OCI-LY7 (cell line): ENCODE measurements around the gene TMEM238. TPM values are rescaled to one million over a fixed set of nuclear protein-coding genes. Genes with fewer than 3 reads are reported as not detected.
"Not testable (repeated sequence)": the region's sequence is repeated elsewhere in the genome, so short reads cannot be mapped to it uniquely, and the experiment has no call there.

ENCODE experiments used
- BruUV-seq: library from RNA; stranded (reverse); fragments of 400-500 nt; replicated peaks from 2 replicates; lab custom pipeline; 2021; lab: Mats Ljungman, UMichigan
- CTCF ChIA-PET: fragments of 300-600 bp; sonication (Branson Sonifier 250); formaldehyde crosslinking; loops from one replicate; lab custom pipeline; 2022; ENCODE audit warnings: antibody characterized with exemption; ENCODE audit not compliant: unreplicated experiment; lab: Charles Lee
- POLR2A ChIA-PET: fragments of 300-600 bp; sonication (Branson Sonifier 250); formaldehyde crosslinking; loops from one replicate; lab custom pipeline; 2022; ENCODE audit warnings: antibody characterized with exemption; lab: Charles Lee
- DNase-seq: peaks from one replicate; pipeline ENCODE4 v3.0.0-alpha.2; 2015; ENCODE audit warnings: low spot score
- H2AFZ ChIP-seq: fragments of 200-600 bp; sonication (generic), shearing (Covaris generic); 2 replicates; pipeline ENCODE4 v1.6.1; 2014; ENCODE audit warnings: mild to moderate bottlenecking, antibody characterized with exemption, low read length, moderate library complexity
- H3K27ac ChIP-seq: fragments of 200-600 bp; sonication (generic); 2 replicates; pipeline ENCODE4 v1.5.1; 2014; ENCODE audit warnings: mixed run types, low read depth, mild to moderate bottlenecking, moderate library complexity, low read length, inconsistent platforms; ENCODE audit not compliant: poor library complexity, severe bottlenecking
- H3K36me3 ChIP-seq: fragments of 200-600 bp; sonication (generic); 2 replicates; pipeline ENCODE4 v1.6.1; 2014; ENCODE audit warnings: mild to moderate bottlenecking, antibody characterized with exemption, low read length, moderate library complexity, mixed read lengths; ENCODE audit not compliant: insufficient read depth
- H3K4me1 ChIP-seq: fragments of 200-600 bp; sonication (generic); 2 replicates; pipeline ENCODE4 v1.5.1; 2014; ENCODE audit warnings: mild to moderate bottlenecking, low read length; ENCODE audit not compliant: insufficient read depth, poor library complexity, severe bottlenecking
- H3K4me2 ChIP-seq: fragments of 200-600 bp; sonication (generic); 2 replicates; pipeline ENCODE4 v1.6.1; 2014; ENCODE audit warnings: mild to moderate bottlenecking, low read length
- H3K4me3 ChIP-seq: fragments of 200-600 bp; sonication (generic); 2 replicates; pipeline ENCODE4 v1.5.1; 2014; ENCODE audit warnings: mild to moderate bottlenecking, low read depth, low read length; ENCODE audit not compliant: poor library complexity, severe bottlenecking
- H3K79me2 ChIP-seq: fragments of 200-600 bp; sonication (generic); 2 replicates; pipeline ENCODE4 v1.6.1; 2016; ENCODE audit warnings: low read depth, mild to moderate bottlenecking, low read length, moderate library complexity, mixed read lengths; ENCODE audit not compliant: insufficient read depth
- H3K9me2 ChIP-seq: fragments of 200-600 bp; sonication (generic); 2 replicates; pipeline ENCODE4 v1.6.1; 2016; ENCODE audit warnings: mild to moderate bottlenecking, low read length, mixed read lengths; ENCODE audit not compliant: insufficient read depth
- H3K9me3 ChIP-seq: fragments of 200-600 bp; sonication (generic); 2 replicates; pipeline ENCODE4 v1.6.1; 2014; ENCODE audit warnings: mild to moderate bottlenecking, mixed run types, low read length, mixed read lengths
- H4K20me1 ChIP-seq: fragments of 200-600 bp; sonication (generic); 2 replicates; pipeline ENCODE4 v1.6.1; 2014; ENCODE audit warnings: mild to moderate bottlenecking, antibody characterized with exemption, low read length, moderate library complexity, mixed read lengths; ENCODE audit not compliant: insufficient read depth
- CTCF ChIP-seq: fragments of 200-600 bp; sonication (generic); conservative IDR thresholded peaks from 2 replicates; pipeline ENCODE4 v1.5.1; 2014; ENCODE audit warnings: mild to moderate bottlenecking, antibody characterized with exemption, low read length, moderate library complexity, mixed read lengths
- EZH2phosphoT487 ChIP-seq: fragments of 200-600 bp; sonication (generic); IDR thresholded peaks from 2 replicates; pipeline ENCODE4 v1.6.1; 2018; ENCODE audit warnings: low read depth, borderline replicate concordance, mild to moderate bottlenecking, mixed run types, antibody characterized with exemption, low read length, moderate library complexity, mixed read lengths
- intact Hi-C: fragments of 100-400 bp; cut with micrococcal nuclease; formaldehyde crosslinking; loops from one replicate; pipeline ENCODE4 v1.10.0; 2022; ENCODE audit not compliant: unreplicated experiment
- total RNA-seq, 2 experiments: library from RNA; depleted of rRNA in 1 of 2; stranded (reverse); fragments of >200 nt in 1 of 2; shearing (Covaris generic) in 1 of 2; gene quantifications; 2 replicates each; pipeline ENCODE4 v1.2.3, GENCODE V29; 2014 to 2022

The TMEM238 gene
- total RNA-seq, 2 experiments from 2014 or later, result 2.7 to 6.5 TPM

DNA sequence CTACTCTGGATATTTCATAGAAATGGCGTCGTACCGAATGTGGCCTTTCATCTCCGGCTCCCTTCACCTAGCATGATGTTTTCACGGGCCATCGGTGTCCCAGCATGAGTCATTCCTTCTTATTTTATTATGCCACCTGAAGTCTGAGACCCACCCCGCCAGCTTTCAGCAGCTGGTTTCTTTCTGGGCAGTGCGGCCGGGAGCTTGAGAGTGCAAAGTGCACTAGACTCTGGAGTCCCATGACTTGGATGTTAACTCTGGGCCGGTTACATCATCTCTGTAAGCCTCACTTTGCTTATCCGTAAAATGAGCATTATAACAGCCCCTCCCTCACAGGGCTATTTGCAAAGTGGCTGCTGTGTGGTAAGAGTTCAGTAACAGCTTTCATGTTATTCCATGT is 50.2 kb downstream of the TMEM238 start:
- Histone ChIP-seq H3K36me3 (no peaks in the 10 kb centered on the region), H3K79me2 (no peaks in the 10 kb centered on the region), H3K9me3 (no peaks in the 10 kb centered on the region), H2AFZ (no peak overlapping the region), H3K4me2 (no peak overlapping the region), H3K9me2 (no peaks in the 10 kb centered on the region), H3K4me3 (no peak overlapping the region), H3K27ac (no peak overlapping the region), H3K4me1 (peaks cover 10% of the 10 kb centered on the region), H4K20me1 (no peaks in the 10 kb centered on the region)
- BruUV-seq, result no TSS peak
- intact Hi-C loops, result no loop called here
- DNase-seq, result no peak
- no peak for TF ChIP-seq EZH2phosphoT487
- TF ChIP-seq CTCF, result no peak
- POLR2A ChIA-PET, result no interaction called here
- CTCF ChIA-PET, result no interaction called here

DNA sequence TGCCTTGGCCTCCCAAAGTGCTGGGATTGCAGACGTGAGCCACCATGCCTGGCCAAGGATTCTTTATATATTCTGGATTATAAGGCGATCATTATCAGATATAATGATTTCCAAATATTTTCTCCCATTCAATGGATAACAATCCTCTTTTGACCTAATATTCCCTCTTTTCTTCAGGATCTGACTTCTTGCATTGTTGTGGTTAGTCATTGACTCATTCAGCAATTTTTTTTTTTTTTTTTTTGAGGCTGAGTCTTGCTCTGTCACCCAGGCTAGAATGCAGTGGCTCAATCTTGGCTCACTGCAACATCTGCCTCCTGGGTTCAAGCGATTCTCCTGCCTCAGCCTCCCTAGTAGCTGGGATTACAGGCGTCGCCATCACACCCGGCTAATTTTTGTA is 54.3 kb downstream of the TMEM238 start:
- H2AFZ ChIP-seq, H3K4me3 ChIP-seq, DNase-seq, intact Hi-C loops, H3K79me2 ChIP-seq, H3K9me3 ChIP-seq, POLR2A ChIA-PET, H3K4me2 ChIP-seq, H3K9me2 ChIP-seq, BruUV-seq, H3K4me1 ChIP-seq, CTCF ChIA-PET, H3K27ac ChIP-seq, H4K20me1 ChIP-seq, H3K36me3 ChIP-seq: not testable (repeated sequence)

Other genes starting within 250 kb of the TMEM238 start
- 17.6 and 21.9 TPM in 2 replicates for gene TNNT1, start 235.1 kb downstream of the TMEM238 start, total RNA-seq (2014; rRNA removed; shearing (Covaris generic))
- 11.2 and 11.6 TPM in 2 replicates for gene TNNT1, start 235.1 kb downstream of the TMEM238 start, total RNA-seq (2022)
- gene TNNI3, start 226.6 kb downstream of the TMEM238 start, total RNA-seq (2014; rRNA removed; shearing (Covaris generic)), result 2.6 TPM in 1 of 2 replicates, not detected in the other
- not detected in 2 replicates for gene TNNI3, start 226.6 kb downstream of the TMEM238 start, total RNA-seq (2022)
- 0.85 and 2.8 TPM in 2 replicates for gene DNAAF3, start 217.7 kb downstream of the TMEM238 start, total RNA-seq (2014; rRNA removed; shearing (Covaris generic))
- 2.2 and 2.5 TPM in 2 replicates for gene DNAAF3, start 217.7 kb downstream of the TMEM238 start, total RNA-seq (2022)
- 0.44 TPM in 1 of 2 replicates, not detected in the other for gene SYT5, start 204.0 kb downstream of the TMEM238 start, total RNA-seq (2014; rRNA removed; shearing (Covaris generic))
- 0.84 and 1.3 TPM in 2 replicates for gene SYT5, start 204.0 kb downstream of the TMEM238 start, total RNA-seq (2022)
- not detected in 2 replicates for gene PTPRH, start 174.8 kb downstream of the TMEM238 start, total RNA-seq (2014; rRNA removed; shearing (Covaris generic))
- not detected in 2 replicates for gene PTPRH, start 174.8 kb downstream of the TMEM238 start, total RNA-seq (2022)
- 6.7 and 8.1 TPM in 2 replicates for gene TMEM86B, start 155.5 kb downstream of the TMEM238 start, total RNA-seq (2014; rRNA removed; shearing (Covaris generic))
- gene TMEM86B, start 155.5 kb downstream of the TMEM238 start, total RNA-seq (2022), result 13.7 and 13.8 TPM in 2 replicates
- gene PPP6R1, start 125.3 kb downstream of the TMEM238 start, total RNA-seq (2014; rRNA removed; shearing (Covaris generic)), result 82.0 and 89.6 TPM in 2 replicates
- 156 and 161 TPM in 2 replicates for gene PPP6R1, start 125.3 kb downstream of the TMEM238 start, total RNA-seq (2022)
- 41.3 and 50.5 TPM in 2 replicates for gene HSPBP1, start 104.2 kb downstream of the TMEM238 start, total RNA-seq (2014; rRNA removed; shearing (Covaris generic))
- gene HSPBP1, start 104.2 kb downstream of the TMEM238 start, total RNA-seq (2022), result 31.9 and 38.7 TPM in 2 replicates
- gene BRSK1, start 100.3 kb downstream of the TMEM238 start, total RNA-seq (2014; rRNA removed; shearing (Covaris generic)), result 15.9 and 16.1 TPM in 2 replicates
- gene BRSK1, start 100.3 kb downstream of the TMEM238 start, total RNA-seq (2022), result 23.9 and 25.7 TPM in 2 replicates
- gene TMEM150B, start 59.0 kb downstream of the TMEM238 start, total RNA-seq (2014; rRNA removed; shearing (Covaris generic)), result not detected in 2 replicates
- not detected in 2 replicates for gene TMEM150B, start 59.0 kb downstream of the TMEM238 start, total RNA-seq (2022)
- 21.2 and 22.8 TPM in 2 replicates for gene KMT5C, start 44.4 kb downstream of the TMEM238 start, total RNA-seq (2014; rRNA removed; shearing (Covaris generic))
- 36.1 and 43.4 TPM in 2 replicates for gene KMT5C, start 44.4 kb downstream of the TMEM238 start, total RNA-seq (2022)
- gene COX6B2, start 29.6 kb downstream of the TMEM238 start, total RNA-seq (2014; rRNA removed; shearing (Covaris generic)), result not detected in 2 replicates
- not detected in 2 replicates for gene COX6B2, start 29.6 kb downstream of the TMEM238 start, total RNA-seq (2022)
- not detected in 2 replicates for gene GARIN5B, start 21.0 kb downstream of the TMEM238 start, total RNA-seq (2014; rRNA removed; shearing (Covaris generic))
- not detected in 2 replicates for gene GARIN5B, start 21.0 kb downstream of the TMEM238 start, total RNA-seq (2022)
- gene IL11, start 13.8 kb downstream of the TMEM238 start, total RNA-seq (2014; rRNA removed; shearing (Covaris generic)), result 0.32 TPM in 1 of 2 replicates, not detected in the other
- 0.46 and 0.55 TPM in 2 replicates for gene IL11, start 13.8 kb downstream of the TMEM238 start, total RNA-seq (2022)
- not detected in 2 replicates for gene TMEM190, start 7.5 kb downstream of the TMEM238 start, total RNA-seq (2014; rRNA removed; shearing (Covaris generic))
- not detected in 2 replicates for gene TMEM190, start 7.5 kb downstream of the TMEM238 start, total RNA-seq (2022)
- 847 and 872 TPM in 2 replicates for gene RPL28, start 1.6 kb upstream of the TMEM238 start, total RNA-seq (2014; rRNA removed; shearing (Covaris generic))
- gene RPL28, start 1.6 kb upstream of the TMEM238 start, total RNA-seq (2022), result 2,656 and 3,234 TPM in 2 replicates
- 682 and 848 TPM in 2 replicates for gene UBE2S, start 23.5 kb upstream of the TMEM238 start, total RNA-seq (2014; rRNA removed; shearing (Covaris generic))
- 285 and 321 TPM in 2 replicates for gene UBE2S, start 23.5 kb upstream of the TMEM238 start, total RNA-seq (2022)
- not detected in 2 replicates for gene SHISA7, start 59.0 kb upstream of the TMEM238 start, total RNA-seq (2014; rRNA removed; shearing (Covaris generic))
- not detected in 2 replicates for gene SHISA7, start 59.0 kb upstream of the TMEM238 start, total RNA-seq (2022)
- 89.5 and 115 TPM in 2 replicates for gene ISOC2, start 77.3 kb upstream of the TMEM238 start, total RNA-seq (2014; rRNA removed; shearing (Covaris generic))
- gene ISOC2, start 77.3 kb upstream of the TMEM238 start, total RNA-seq (2022), result 37.0 and 37.7 TPM in 2 replicates
- not detected in 2 replicates for gene C19orf85, start 80.5 kb upstream of the TMEM238 start, total RNA-seq (2014; rRNA removed; shearing (Covaris generic))
- not detected in 2 replicates for gene C19orf85, start 80.5 kb upstream of the TMEM238 start, total RNA-seq (2022)
- gene ZNF628, start 92.3 kb upstream of the TMEM238 start, total RNA-seq (2014; rRNA removed; shearing (Covaris generic)), result 1.8 and 5.2 TPM in 2 replicates
- gene ZNF628, start 92.3 kb upstream of the TMEM238 start, total RNA-seq (2022), result 8.6 and 10.6 TPM in 2 replicates
- 29.1 and 33.2 TPM in 2 replicates for gene NAT14, start 100.9 kb upstream of the TMEM238 start, total RNA-seq (2014; rRNA removed; shearing (Covaris generic))
- gene NAT14, start 100.9 kb upstream of the TMEM238 start, total RNA-seq (2022), result 24.2 and 28.3 TPM in 2 replicates
- gene SSC5D, start 104.1 kb upstream of the TMEM238 start, total RNA-seq (2014; rRNA removed; shearing (Covaris generic)), result 0.23 and 0.50 TPM in 2 replicates
- 1.7 and 2.7 TPM in 2 replicates for gene SSC5D, start 104.1 kb upstream of the TMEM238 start, total RNA-seq (2022)
- gene SBK2, start 152.8 kb upstream of the TMEM238 start, total RNA-seq (2014; rRNA removed; shearing (Covaris generic)), result not detected in 2 replicates
- not detected in 2 replicates for gene SBK2, start 152.8 kb upstream of the TMEM238 start, total RNA-seq (2022)
- gene SBK3, start 161.3 kb upstream of the TMEM238 start, total RNA-seq (2014; rRNA removed; shearing (Covaris generic)), result not detected in 2 replicates
- 0.34 and 0.68 TPM in 2 replicates for gene SBK3, start 161.3 kb upstream of the TMEM238 start, total RNA-seq (2022)
- gene ZNF579, start 196.6 kb upstream of the TMEM238 start, total RNA-seq (2014; rRNA removed; shearing (Covaris generic)), result 4.1 and 6.1 TPM in 2 replicates
- 11.1 and 11.6 TPM in 2 replicates for gene ZNF579, start 196.6 kb upstream of the TMEM238 start, total RNA-seq (2022)
- gene FIZ1, start 215.2 kb upstream of the TMEM238 start, total RNA-seq (2014; rRNA removed; shearing (Covaris generic)), result 6.0 and 6.8 TPM in 2 replicates
- 17.1 and 18.0 TPM in 2 replicates for gene FIZ1, start 215.2 kb upstream of the TMEM238 start, total RNA-seq (2022)
- 14.5 and 21.6 TPM in 2 replicates for gene ZNF524, start 216.0 kb upstream of the TMEM238 start, total RNA-seq (2014; rRNA removed; shearing (Covaris generic))
- gene ZNF524, start 216.0 kb upstream of the TMEM238 start, total RNA-seq (2022), result 9.2 and 12.3 TPM in 2 replicates
- gene ZNF865, start 221.4 kb upstream of the TMEM238 start, total RNA-seq (2014; rRNA removed; shearing (Covaris generic)), result 2.1 and 3.0 TPM in 2 replicates
- gene ZNF865, start 221.4 kb upstream of the TMEM238 start, total RNA-seq (2022), result 11.3 and 13.0 TPM in 2 replicates
- gene ZNF784, start 240.3 kb upstream of the TMEM238 start, total RNA-seq (2014; rRNA removed; shearing (Covaris generic)), result 3.4 and 6.6 TPM in 2 replicates
- 4.0 and 5.4 TPM in 2 replicates for gene ZNF784, start 240.3 kb upstream of the TMEM238 start, total RNA-seq (2022)